ENCODE results near the gene NR2C1.

Gene NR2C1

GRCh38 chr12:95083938-95084337, 10.5 kb upstream of the NR2C1 start:
- no peak for DNase-seq

- no peak for DNase-seq
Measured at GRCh38 chr12:95083471-95083870, 10.1 kb upstream of the NR2C1 start.

GRCh38 chr12:95077341-95077740, 3.9 kb upstream of the NR2C1 start:
- no peak for DNase-seq

GRCh38 chr12:95074766-95075165, 1.3 kb upstream of the NR2C1 start:
- no peak for DNase-seq

- DNase-seq: no peak
Measured at GRCh38 chr12:95073698-95074520, 491 bp upstream of the NR2C1 start.

GRCh38 chr12:95070378-95070777, 3.0 kb downstream of the NR2C1 start:
- no peak for DNase-seq

- no peak for DNase-seq
Measured at GRCh38 chr12:95066091-95066855, 7.1 kb downstream of the NR2C1 start.

- no peak for DNase-seq
Measured at GRCh38 chr12:95060951-95061350, 12.5 kb downstream of the NR2C1 start.

- DNase-seq: no peak
Measured at GRCh38 chr12:95059984-95060383, 13.4 kb downstream of the NR2C1 start.

- DNase-seq: no peak
Measured at GRCh38 chr12:95057424-95057823, 16.0 kb downstream of the NR2C1 start.

GRCh38 chr12:95055057-95055456, 18.4 kb downstream of the NR2C1 start:
- DNase-seq: no peak

- no peak for DNase-seq
Measured at GRCh38 chr12:95054206-95054605, 19.2 kb downstream of the NR2C1 start.

- DNase-seq: no peak
Measured at GRCh38 chr12:95051241-95051640, 22.2 kb downstream of the NR2C1 start.

GRCh38 chr12:95037906-95038305, 35.5 kb downstream of the NR2C1 start:
- DNase-seq: no peak

- no peak for DNase-seq
Measured at GRCh38 chr12:95034750-95035149, 38.7 kb downstream of the NR2C1 start.

GRCh38 chr12:95022477-95022876, 50.9 kb downstream of the NR2C1 start:
- DNase-seq: no peak

- no peak for DNase-seq
Measured at GRCh38 chr12:95017482-95017881, 55.9 kb downstream of the NR2C1 start.

- DNase-seq: no peak
Measured at GRCh38 chr12:95016120-95016519, 57.3 kb downstream of the NR2C1 start.

GRCh38 chr12:95014554-95014953, 58.9 kb downstream of the NR2C1 start:
- DNase-seq: no peak

GRCh38 chr12:95006206-95006605, 67.2 kb downstream of the NR2C1 start:
- DNase-seq: no peak

- DNase-seq: no peak
Measured at GRCh38 chr12:95004610-95005009, 68.8 kb downstream of the NR2C1 start.

GRCh38 chr12:95003921-95004272, 69.5 kb downstream of the NR2C1 start:
- DNase-seq: no peak

GRCh38 chr12:95003213-95003920, 70.1 kb downstream of the NR2C1 start, which contains the start of gene NDUFA12:
Gene NDUFA12 (minus strand): TSS chr12:95003697. CDS start chr12:95003680, 17 bp downstream.
- peak; percentile 96 for DNase-seq

- DNase-seq: no peak
Measured at GRCh38 chr12:95002754-95003153, 70.7 kb downstream of the NR2C1 start.

All from stimulated activated CD4-positive, alpha-beta T cell treated with anti-CD3 and anti-CD28 coated beads, Interleukin-4, amount 100 ng/mL, for 24 hours (primary cell).